HepG2 (cell line): ENCODE data around the gene CPT1A. TPM values are rescaled to one million over a fixed set of nuclear protein-coding genes. Genes with fewer than 3 reads are reported as not detected.

ENCODE experiments used
- ATAC-seq: fragments of 200-7000 bp; cut with Tn5 transposase; 3 replicates; pipeline ENCODE4 v1.9.1; 2020; ENCODE audit warnings: mild to moderate bottlenecking, moderate library complexity
- BruUV-seq: library from RNA; stranded (reverse); fragments of 400-500 nt; replicated peaks from 2 replicates; lab custom pipeline; 2021; lab: Mats Ljungman, UMichigan
- CTCF ChIA-PET: fragments of 300-600 bp; formaldehyde crosslinking; extraction: SDS; loops from one replicate; lab custom pipeline; 2021; ENCODE audit warnings: low total read pairs, inconsistent platforms, low intra/inter-chr PET ratio; lab: Yijun Ruan, JAX
- POLR2A ChIA-PET: fragments of 350-600 bp; sonication (Branson Sonifier 250); formaldehyde crosslinking; loops from one replicate; lab custom pipeline; 2020; ENCODE audit warnings: antibody characterized with exemption, inconsistent platforms; lab: Yijun Ruan, JAX
- DNase-seq: peaks from one replicate; pipeline ENCODE4 v3.0.0-alpha.2; 2015; ENCODE audit warnings: low spot score
- FAIRE-seq: peaks from 3 replicates; lab custom pipeline; 2011; peaks lifted over from hg19 to GRCh38; lab: Jason Lieb, UNC
- H2AFZ ChIP-seq: one replicate; pipeline ENCODE4 v1.6.1; 2011; ENCODE audit warnings: low read length, inconsistent platforms
- H3K27ac ChIP-seq: fragments of 300-600 bp; 3 replicates; pipeline ENCODE4 v1.8.0; 2011; ENCODE audit warnings: mixed run types, mild to moderate bottlenecking, mixed read lengths, low read length, inconsistent platforms; ENCODE audit not compliant: insufficient read depth; ENCODE audit errors: extremely low read length
- H3K27me3 ChIP-seq, 2 experiments: fragments of 200-600 bp in 1 of 2; 2 replicates in 1 of 2; 3 replicates in 1 of 2; pipeline versions ENCODE4 v1.6.0 to v1.8.0; 2011; ENCODE audit warnings: low read length in 2 of 2, mild to moderate bottlenecking in 2 of 2, moderate library complexity in 2 of 2, inconsistent platforms in 1 of 2; ENCODE audit not compliant: insufficient read depth in 2 of 2, control insufficient read depth in 1 of 2
- H3K36me3 ChIP-seq, 2 experiments: fragments of 200-600 bp in 1 of 2; replicated peaks in 1 of 2; 2 replicates in 1 of 2; 3 replicates in 1 of 2; pipeline versions ENCODE4 v1.5.1 to v1.8.0; 2011; ENCODE audit warnings: low read length in 2 of 2, inconsistent platforms in 1 of 2; ENCODE audit not compliant: insufficient read depth in 2 of 2, control insufficient read depth in 1 of 2
- H3K4me1 ChIP-seq: 2 replicates; pipeline ENCODE4 v1.5.1; 2012; ENCODE audit warnings: low read length, inconsistent platforms; ENCODE audit not compliant: insufficient read depth
- H3K4me2 ChIP-seq: 2 replicates; pipeline ENCODE4 v1.6.0; 2011; ENCODE audit warnings: low read depth, low read length, inconsistent platforms
- H3K4me3 ChIP-seq, 3 experiments: fragments of 200-600 bp in 1 of 3; sonication (generic), shearing (Covaris generic) in 1 of 3; replicated peaks in 1 of 3; 2 replicates each; pipeline ENCODE4 v1.5.1; 2011 to 2016; ENCODE audit warnings: low read length in 3 of 3, inconsistent platforms in 2 of 3, low read depth in 2 of 3, mild to moderate bottlenecking in 2 of 3, control low read depth in 1 of 3, mixed read lengths in 1 of 3; ENCODE audit not compliant: insufficient read depth in 1 of 3
- H3K79me2 ChIP-seq: one replicate; pipeline ENCODE4 v1.6.1; 2011; ENCODE audit warnings: low read length, inconsistent platforms; ENCODE audit not compliant: insufficient read depth
- H3K9ac ChIP-seq: 2 replicates; pipeline ENCODE4 v1.6.0; 2011; ENCODE audit warnings: mild to moderate bottlenecking, low read depth, low read length, inconsistent platforms; ENCODE audit not compliant: insufficient read depth
- H3K9me3 ChIP-seq: 2 replicates; pipeline ENCODE4 v1.5.1; 2012; ENCODE audit warnings: mild to moderate bottlenecking, low read length
- H4K20me1 ChIP-seq: 2 replicates; pipeline ENCODE4 v1.6.0; 2011; ENCODE audit warnings: inconsistent platforms, mild to moderate bottlenecking, low read length, moderate library complexity; ENCODE audit not compliant: insufficient read depth
- MIER2 ChIP-seq: IDR thresholded peaks from 2 replicates; pipeline ENCODE4 v1.6.1; 2016; ENCODE audit warnings: missing biosample characterization, missing genetic modification reagents
- NFYC ChIP-seq: IDR thresholded peaks from 2 replicates; pipeline ENCODE4 v1.6.1; 2016; ENCODE audit warnings: missing genetic modification reagents, missing compliant biosample characterization
- REST ChIP-seq, 2 experiments: IDR thresholded peaks; 2 replicates each; pipeline ENCODE4 v1.6.1; 2011 to 2012; ENCODE audit warnings: low read length in 2 of 2, borderline replicate concordance in 1 of 2, low read depth in 1 of 2, mild to moderate bottlenecking in 1 of 2, moderate library complexity in 1 of 2
- WGBS: methylation state at CpG from one replicate; pipeline ENCODE4 v1.1.6; 2017; ENCODE audit warnings: low lambda C conversion rate; 5-methylcytosine and 5-hydroxymethylcytosine counted together
- in situ Hi-C: cut with HindIII; loops from 2 replicates; pipeline ENCODE4 v1.10.0; 2017; ENCODE audit warnings: low pct_unique_long_range_greater_than_20kb; ENCODE audit not compliant: extremely low pct_ligation_motif_present
- intact Hi-C: fragments of 100-400 bp; cut with micrococcal nuclease; formaldehyde crosslinking; loops from one replicate; pipeline ENCODE4 v1.10.0; 2022; ENCODE audit not compliant: unreplicated experiment
- polyA plus RNA-seq, 8 experiments: library from polyadenylated mRNA; depleted of rRNA in 3 of 8; stranded (reverse) in 7 of 8; unstranded in 1 of 8; fragments of >200 nt; fragmentation: Illumina TruSeq in 4 of 8; extraction: Trizol in 4 of 8; gene quantifications; 2 replicates each; pipeline versions ENCODE4 v1.2.1 to v1.2.3, GENCODE V29; 2011 to 2016; ENCODE audit warnings: low read depth in 4 of 8, missing spikeins in 1 of 8, mixed read lengths in 1 of 8; ENCODE audit not compliant: insufficient read depth in 1 of 8
- total RNA-seq, 5 experiments: library from RNA; depleted of rRNA; stranded (reverse); fragments of >200 nt; fragmentation: Illumina TruSeq; extraction: Trizol; gene quantifications; 2 replicates each; pipeline ENCODE4 v1.2.3, GENCODE V29; 2016; ENCODE audit warnings: low read depth in 1 of 5

CPT1A gene
- total and polyA plus RNA-seq, 2 of the 13 experiments (the other 11 are each of a cell fraction or from before 2014, with no cell fraction given) = 7.0 to 7.1 TPM

- 19% methylated on average over 12 of the region's 23 CpGs for WGBS
- no peak overlapping the region for H3K4me2 ChIP-seq
- TF ChIP-seq REST (IDR thresholded peaks at IDR 0.05; ENCODE audit: borderline replicate concordance in 1 of 2, low read depth in 1 of 2, low read length in 2 of 2) = peak; percentile 22 to 82
- no peak for TF ChIP-seq NFYC (CRISPR knock-in tag)
- 0 out of 2 replicates have a peak, but pooled peaks have one; percentile 34 for TF ChIP-seq MIER2 (CRISPR knock-in tag)
- no peak overlapping the region for H3K4me3 ChIP-seq
- no peak overlapping the region for H3K9ac ChIP-seq
- ChIA-PET POLR2A (no interaction called here), CTCF (no interaction called here)
- H3K36me3 ChIP-seq = no peaks in the 10 kb centered on the region
- FAIRE-seq (no peak), DNase-seq (no peak), ATAC-seq (0 out of 3 replicates have a peak, but pooled peaks have one; percentile 31)
- BruUV-seq = no TSS peak
- no peaks in the 10 kb centered on the region for H3K79me2 ChIP-seq
- no peaks in the 10 kb centered on the region for H4K20me1 ChIP-seq
- H3K4me1 ChIP-seq = no peaks in the 10 kb centered on the region
- no peak overlapping the region for H3K27ac ChIP-seq
- no peak overlapping the region for H2AFZ ChIP-seq
- intact Hi-C loops (no loop called here), in situ Hi-C loops (no loop called here)
- no peaks in the 10 kb centered on the region for H3K9me3 ChIP-seq
- H3K27me3 ChIP-seq = peaks cover 6 to 56% of the 10 kb centered on the region in 2 experiments; a peak in 4 of 5 replicates
Observed at GRCh38 chr11:68714060-68714856, 127.5 kb downstream of the CPT1A start.
